Astrocyte of the hippocampus (primary cell): ENCODE data around the gene SYT8.
A peak's percentile ranks its signal among the peaks of the same experiment; 100 is the strongest.

Experiments used
- DNase-seq: peaks from one replicate; pipeline ENCODE4 v3.0.0; 2011; ENCODE audit warnings: low read depth, low spot score

SYT8 gene

GRCh38 chr11:1859004-1859403 lies 24.2 kb downstream of the SYT8 start:
- DNase-seq = no peak

- no peak for DNase-seq
Observed at GRCh38 chr11:1860108-1860507, 25.3 kb downstream of the SYT8 start.

- DNase-seq = no peak
Observed at GRCh38 chr11:1861435-1862411, 26.9 kb downstream of the SYT8 start.

GRCh38 chr11:1862588-1863351 lies 28.0 kb downstream of the SYT8 start:
- DNase-seq = peak; percentile 68

GRCh38 chr11:1863352-1864216 lies 28.8 kb downstream of the SYT8 start:
- DNase-seq = peak; percentile 97

- peak; percentile 59 for DNase-seq
Observed at GRCh38 chr11:1864231-1864630, 29.4 kb downstream of the SYT8 start.

GRCh38 chr11:1864831-1865665 lies 30.3 kb downstream of the SYT8 start:
- peak; percentile 28 for DNase-seq

GRCh38 chr11:1866226-1866625 lies 31.4 kb downstream of the SYT8 start:
- no peak for DNase-seq

GRCh38 chr11:1866776-1867175 lies 32.0 kb downstream of the SYT8 start:
- DNase-seq = no peak

- DNase-seq = no peak
Observed at GRCh38 chr11:1867381-1867780, 32.6 kb downstream of the SYT8 start.

- DNase-seq = no peak
Observed at GRCh38 chr11:1868056-1868635, 33.4 kb downstream of the SYT8 start.

- no peak for DNase-seq
Observed at GRCh38 chr11:1868636-1869291, 34.0 kb downstream of the SYT8 start.

- no peak for DNase-seq
Observed at GRCh38 chr11:1869427-1870325, 34.9 kb downstream of the SYT8 start.

- DNase-seq = no peak
Observed at GRCh38 chr11:1870326-1870696, 35.5 kb downstream of the SYT8 start.

GRCh38 chr11:1870721-1871466 lies 36.1 kb downstream of the SYT8 start:
- DNase-seq = no peak

- no peak for DNase-seq
Observed at GRCh38 chr11:1871531-1871930, 36.7 kb downstream of the SYT8 start.

- no peak for DNase-seq
Observed at GRCh38 chr11:1872267-1872985, 37.6 kb downstream of the SYT8 start.
